HG03354 (cell line): ENCODE results near the gene SLC31A2.
"Not testable (repeated sequence)": the region's sequence is repeated elsewhere in the genome, so short reads cannot be mapped to it uniquely, and the experiment has no call there.

Experiments
- ATAC-seq: cut with Tn5 transposase; IDR thresholded peaks from one replicate; pipeline ENCODE4 v1.9.1; 2021; ENCODE audit warnings: mild to moderate bottlenecking; ENCODE audit not compliant: unreplicated experiment, poor library complexity, severe bottlenecking

The SLC31A2 gene

GRCh38 chr9:113148781-113149510 lies 1.9 kb upstream of the SLC31A2 start:
- no peak for ATAC-seq

GRCh38 chr9:113149561-113149960 lies 1.2 kb upstream of the SLC31A2 start:
- not testable (repeated sequence) for ATAC-seq

DNA sequence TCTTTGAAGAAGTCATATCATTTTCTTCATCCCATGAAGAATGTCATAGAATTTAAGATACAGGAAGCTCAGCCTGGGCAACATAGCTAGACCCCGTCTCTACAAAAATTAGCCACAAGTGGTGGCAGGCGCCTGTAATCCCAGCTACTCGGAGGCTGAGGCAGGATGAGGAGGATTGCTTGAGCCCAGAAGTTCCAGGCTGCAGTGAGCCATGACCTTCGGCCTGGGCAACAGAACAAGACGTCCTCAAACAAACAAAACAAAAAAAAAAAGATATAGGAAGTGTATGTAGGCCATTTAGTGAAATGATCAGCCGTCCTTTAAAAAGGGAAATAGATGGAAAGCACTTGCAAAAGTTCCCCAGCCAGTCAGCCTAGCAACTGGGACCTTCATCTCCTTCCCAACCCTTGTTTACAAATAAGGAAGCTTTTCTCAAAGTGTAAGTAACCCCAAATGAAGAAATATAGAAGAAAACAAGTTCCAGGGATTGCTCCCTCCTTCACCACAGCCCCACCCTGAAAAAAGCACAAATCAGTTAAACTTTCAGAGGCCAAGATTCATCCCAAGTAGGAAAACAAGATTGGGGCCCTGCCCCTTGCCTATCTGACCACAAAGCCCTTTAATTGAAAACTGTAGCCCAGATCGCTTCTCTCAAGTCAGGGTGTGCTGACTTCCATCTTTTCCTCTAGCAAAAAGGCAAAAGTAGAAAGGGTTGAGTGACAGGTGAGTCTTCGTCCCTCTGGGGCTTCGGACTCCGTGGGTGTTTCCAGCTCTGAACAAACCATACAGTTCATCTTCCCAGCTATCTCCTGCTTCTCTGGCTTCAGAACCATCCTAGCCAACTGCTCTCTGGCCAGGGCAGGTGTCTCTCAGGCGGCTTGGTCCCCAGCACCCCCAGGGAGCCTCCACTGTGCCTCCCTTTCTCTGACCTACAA lies 1.2 kb downstream of the SLC31A2 start:
- ATAC-seq = no peak

DNA sequence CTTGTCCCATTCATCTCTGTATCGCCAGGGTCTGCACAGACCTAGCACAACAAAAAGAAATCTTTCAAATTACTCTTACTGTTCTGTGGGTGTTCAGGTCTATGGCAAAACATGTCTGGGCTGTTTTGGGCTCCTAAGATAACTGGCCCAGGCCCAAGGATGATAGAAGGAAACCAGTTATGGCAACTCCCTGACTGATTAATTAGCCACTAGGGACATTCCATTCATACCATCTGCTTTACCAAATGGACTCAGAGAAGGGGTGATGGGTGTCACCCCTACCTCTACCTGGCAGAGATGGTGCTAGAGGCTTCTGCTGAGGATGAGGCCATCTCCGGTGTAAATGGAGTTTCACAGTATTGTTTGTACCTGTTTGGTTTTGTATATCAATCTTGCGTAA lies 1.9 kb downstream of the SLC31A2 start:
- ATAC-seq = no peak

- ATAC-seq = no peak
Observed at GRCh38 chr9:113153599-113153998, 2.8 kb downstream of the SLC31A2 start.

DNA sequence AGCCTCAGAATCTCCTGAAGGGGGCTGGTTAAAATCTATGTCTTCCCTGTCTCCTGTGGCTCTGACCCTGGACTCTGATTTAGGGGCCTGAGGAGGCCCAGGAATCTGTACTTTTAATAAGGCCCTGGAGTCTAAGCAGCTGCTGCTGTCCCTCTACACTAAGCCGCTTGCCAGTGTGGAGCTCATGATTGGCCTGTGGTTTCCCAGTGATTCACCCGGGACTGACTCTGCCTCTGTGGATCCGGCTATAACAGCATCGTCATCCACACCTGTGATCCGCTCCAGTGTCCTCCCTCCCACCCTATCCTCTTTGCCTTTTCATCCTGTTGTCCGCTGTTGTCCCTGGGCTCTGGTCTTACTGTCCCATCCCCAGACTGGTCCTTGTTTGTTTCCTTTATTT lies 3.7 kb downstream of the SLC31A2 start:
- no peak for ATAC-seq

- ATAC-seq = no peak
Observed at GRCh38 chr9:113154946-113155345, 4.1 kb downstream of the SLC31A2 start.

GRCh38 chr9:113155911-113156588 lies 5.2 kb downstream of the SLC31A2 start:
- no peak for ATAC-seq

GRCh38 chr9:113156880-113157279 lies 6.1 kb downstream of the SLC31A2 start:
- ATAC-seq = no peak

GRCh38 chr9:113158446-113158845 lies 7.6 kb downstream of the SLC31A2 start:
- ATAC-seq = no peak

DNA sequence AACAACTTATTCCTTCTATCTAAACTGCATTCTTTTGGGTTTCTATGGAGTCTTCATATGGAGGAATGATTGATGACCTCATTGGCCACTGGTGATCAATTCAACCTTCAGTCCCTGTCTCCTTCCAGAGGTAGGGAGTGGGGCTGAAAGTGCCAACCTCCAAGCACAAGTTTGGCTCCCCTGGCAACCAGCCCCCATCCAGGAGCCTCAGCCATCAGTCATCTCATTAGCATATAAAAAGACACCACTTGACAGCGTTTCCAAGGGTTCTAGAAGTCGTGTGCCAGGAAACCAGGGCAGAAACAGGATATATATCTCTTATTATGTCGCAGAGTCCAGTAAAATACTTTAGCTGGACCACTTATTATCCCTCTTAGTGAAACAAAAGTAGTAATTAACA lies 9.8 kb downstream of the SLC31A2 start:
- ATAC-seq = no peak

GRCh38 chr9:113163001-113163400 lies 12.2 kb downstream of the SLC31A2 start:
- ATAC-seq = no peak

DNA sequence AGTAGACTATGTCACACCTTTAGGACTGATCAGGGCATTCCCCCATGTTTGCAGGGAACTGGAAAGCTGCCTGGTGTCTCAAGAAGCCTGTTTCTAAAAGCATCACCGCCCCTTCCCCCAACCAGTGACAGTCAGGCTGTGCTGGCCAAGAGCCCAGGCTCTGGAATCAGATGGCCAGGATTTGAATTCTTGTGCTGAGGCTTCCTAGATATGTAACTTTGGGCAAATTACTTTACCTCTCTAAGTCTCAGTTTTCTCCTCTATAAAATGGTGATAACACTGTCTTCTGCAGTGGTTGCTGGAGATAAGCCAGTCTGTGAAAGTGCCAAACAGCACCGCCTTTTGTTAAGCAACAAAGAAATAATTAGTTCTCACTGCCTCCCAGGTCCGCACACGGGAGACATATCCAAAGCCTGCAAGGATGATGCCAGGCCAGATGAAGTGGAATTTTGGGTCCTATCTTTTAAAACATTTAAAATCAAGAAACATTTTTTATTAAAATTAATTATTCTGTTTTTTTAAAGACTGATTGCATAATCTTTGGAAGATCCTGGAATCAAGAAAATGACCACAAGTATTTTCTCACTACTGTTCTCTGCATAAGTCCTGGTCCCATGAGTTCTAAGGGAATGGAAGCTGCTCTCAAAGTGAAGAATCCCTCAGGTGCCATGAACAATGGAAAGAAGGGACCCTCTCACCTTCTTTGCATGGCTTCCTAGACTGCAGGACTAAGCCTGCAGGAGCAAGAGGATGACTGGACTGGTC lies 13.9 kb downstream of the SLC31A2 start:
- no peak for ATAC-seq

DNA sequence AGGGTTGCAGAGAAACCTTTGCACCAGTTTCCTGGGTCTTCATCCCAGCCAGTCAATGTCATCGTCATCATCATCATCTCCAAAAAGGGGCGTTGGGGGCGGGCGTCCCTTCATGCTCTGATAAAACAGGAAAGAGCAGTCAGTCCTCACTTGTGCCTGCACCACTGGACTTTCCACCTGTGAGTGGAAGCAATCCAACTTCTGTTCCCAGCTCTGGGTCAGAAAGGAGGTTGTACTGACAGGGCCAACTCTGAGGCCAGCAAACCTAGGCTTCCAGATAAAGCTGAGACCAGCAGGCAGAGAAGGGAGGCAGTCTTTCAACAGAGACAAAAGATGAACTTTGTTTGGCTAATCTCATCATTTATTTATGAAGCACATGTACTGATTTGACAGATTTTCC lies 15.2 kb downstream of the SLC31A2 start:
- no peak for ATAC-seq

DNA sequence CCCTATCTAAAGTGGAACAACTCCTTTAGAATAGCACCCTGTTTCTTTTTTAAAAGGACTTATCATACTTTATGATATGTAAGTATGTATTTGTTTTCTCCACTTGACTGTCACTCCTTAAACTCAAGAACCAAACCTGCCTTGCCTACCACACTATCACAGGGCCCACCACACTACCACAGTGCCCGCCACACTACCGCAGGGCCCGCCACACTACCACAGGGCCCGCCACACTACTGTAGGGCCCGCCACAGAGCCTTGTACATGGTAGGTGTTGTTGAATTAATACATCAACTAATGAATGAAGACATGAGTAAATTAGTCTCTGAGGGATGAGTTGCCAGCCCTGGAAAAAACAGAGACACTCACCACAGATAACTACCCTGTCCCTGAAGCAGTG lies 18.0 kb downstream of the SLC31A2 start:
- ATAC-seq = no peak

- no peak for ATAC-seq
Observed at GRCh38 chr9:113173341-113173740, 22.5 kb downstream of the SLC31A2 start.

- no peak for ATAC-seq
Observed at GRCh38 chr9:113176803-113177202, 26.0 kb downstream of the SLC31A2 start.

GRCh38 chr9:113177251-113177650 lies 26.4 kb downstream of the SLC31A2 start:
- ATAC-seq = no peak

- no peak for ATAC-seq
Observed at GRCh38 chr9:113178087-113178486, 27.3 kb downstream of the SLC31A2 start.

DNA sequence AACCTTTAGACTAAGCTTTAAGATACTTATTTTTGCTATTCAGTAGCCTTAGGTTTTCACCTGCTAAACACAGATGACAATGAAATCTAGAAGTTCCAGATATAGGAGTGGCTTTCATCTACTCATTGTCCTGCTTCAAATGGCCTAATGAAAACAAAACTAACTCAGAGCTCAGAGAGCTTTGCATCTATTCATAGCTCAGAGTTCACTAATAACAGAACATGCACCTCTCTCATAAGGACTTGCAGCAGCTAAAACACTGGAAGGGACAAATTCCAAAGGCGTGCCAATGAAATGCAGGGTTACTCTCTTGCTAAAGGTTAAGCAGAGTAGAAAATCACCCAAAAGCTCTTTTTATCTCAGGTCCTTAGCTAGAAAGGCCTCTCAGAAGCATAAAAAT lies 29.0 kb downstream of the SLC31A2 start:
- no peak for ATAC-seq
